HepG2 (cell line): ENCODE measurements around the gene SNX6.
"Not testable (repeated sequence)": the region's sequence is repeated elsewhere in the genome, so short reads cannot be mapped to it uniquely, and the experiment has no call there.

Source experiments
- EZH2 ChIP-seq: conservative IDR thresholded peaks from 2 replicates; pipeline ENCODE4 v1.6.1; 2012; ENCODE audit warnings: mild to moderate bottlenecking, low read depth, low read length, moderate library complexity
- MTA3 ChIP-seq: sonication (generic); formaldehyde crosslinking; IDR thresholded peaks from 2 replicates; pipeline ENCODE4 v1.4.0; 2020; ENCODE audit warnings: missing genetic modification reagents
- MXI1 ChIP-seq: IDR thresholded peaks from 3 replicates; pipeline ENCODE4 v1.6.1; 2012; ENCODE audit warnings: low read depth, low read length, inconsistent platforms, borderline replicate concordance
- NCOR1 ChIP-seq: fragments of 200-600 bp; sonication (generic); IDR thresholded peaks from 2 replicates; pipeline ENCODE4 v1.7.0; 2017; ENCODE audit warnings: antibody characterized with exemption, low read length, borderline replicate concordance
- TRAFD1 ChIP-seq: sonication (generic); formaldehyde crosslinking; IDR thresholded peaks from 2 replicates; pipeline ENCODE4 v1.5.1; 2020; ENCODE audit warnings: missing genetic modification reagents, mild to moderate bottlenecking, borderline replicate concordance
- TRIM24 ChIP-seq: sonication (generic); formaldehyde crosslinking; IDR thresholded peaks from 2 replicates; pipeline ENCODE4 v1.8.0; 2022; ENCODE audit warnings: mild to moderate bottlenecking, missing genetic modification reagents
- ZBTB21 ChIP-seq: sonication (generic); formaldehyde crosslinking; IDR thresholded peaks from 2 replicates; pipeline ENCODE4 v1.4.0; 2020; ENCODE audit warnings: missing genetic modification reagents
- ZNF549 ChIP-seq: sonication (generic); formaldehyde crosslinking; IDR thresholded peaks from 2 replicates; pipeline ENCODE4 v1.5.0; 2020; ENCODE audit warnings: missing genetic modification reagents
- ZSCAN20 ChIP-seq: sonication (generic); formaldehyde crosslinking; IDR thresholded peaks from 2 replicates; pipeline ENCODE4 v1.4.0; 2020; ENCODE audit warnings: missing genetic modification reagents, mild to moderate bottlenecking, borderline replicate concordance

GRCh38 chr14:34546272-34547135 is 83.4 kb downstream of the SNX6 start:
- TF ChIP-seq EZH2; MXI1; TRIM24 (CRISPR knock-in tag); ZSCAN20; NCOR1; ZBTB21 (CRISPR knock-in tag); ZNF549; TRAFD1 (CRISPR knock-in tag); MTA3: not testable (repeated sequence)
